SK-N-MC (cell line): ENCODE results near the gene PTPRN2.

Experiments used
- DNase-seq: peaks from one replicate; pipeline ENCODE4 v3.0.0-alpha.2; 2011; ENCODE audit warnings: low read depth, low spot score
- H3K27ac ChIP-seq: fragments of 200-600 bp; sonication (generic); 2 replicates; pipeline ENCODE4 v1.5.1; 2016; ENCODE audit warnings: mixed run types
- H3K36me3 ChIP-seq: fragments of 200-600 bp; sonication (generic); 2 replicates; pipeline ENCODE4 v1.6.1; 2017; ENCODE audit warnings: antibody characterized with exemption, low read length, mixed read lengths; ENCODE audit not compliant: insufficient read depth
- H3K4me3 ChIP-seq: fragments of 200-600 bp; sonication (generic); 2 replicates; pipeline ENCODE4 v1.5.1; 2016
- H3K9ac ChIP-seq: fragments of 200-600 bp; sonication (generic); 2 replicates; pipeline ENCODE4 v1.8.0; 2017; ENCODE audit warnings: mixed run types, mixed read lengths; ENCODE audit not compliant: insufficient read length
- H3K9me3 ChIP-seq: fragments of 200-600 bp; sonication (generic); 2 replicates; pipeline ENCODE4 v1.6.1; 2017; ENCODE audit warnings: low read depth, mild to moderate bottlenecking, antibody characterized with exemption, low read length, moderate library complexity, mixed read lengths
- EZH2 ChIP-seq: fragments of 200-600 bp; sonication (generic); IDR thresholded peaks from one replicate; pipeline ENCODE4 v1.6.1; 2017; ENCODE audit warnings: antibody characterized with exemption
- FOXP2 ChIP-seq: optimal IDR thresholded peaks from 2 replicates; pipeline ENCODE3; 2011; ENCODE audit warnings: mild to moderate bottlenecking, moderate library complexity; ENCODE audit not compliant: insufficient read depth; ENCODE audit errors: extremely low read length, control extremely low read depth
- POLR2AphosphoS5 ChIP-seq: IDR thresholded peaks from 2 replicates; pipeline ENCODE4 v1.6.1; 2012; ENCODE audit warnings: mild to moderate bottlenecking, low read depth, low read length, borderline replicate concordance

PTPRN2 gene

GRCh38 chr7:158606129-158606528, 18.5 kb upstream of the PTPRN2 start:
- Histone ChIP-seq H3K27ac (no peak overlapping the region), H3K9me3 (no peaks in the 10 kb centered on the region), H3K9ac (no peak overlapping the region), H3K4me3 (no peak overlapping the region), H3K36me3 (peaks cover 11% of the 10 kb centered on the region; the same call in 1 of the 2 replicates)
- TF ChIP-seq EZH2 (no peak), FOXP2 (no peak)
- no peak for DNase-seq

GRCh38 chr7:158603773-158604755, 16.4 kb upstream of the PTPRN2 start:
- H3K36me3 ChIP-seq, result peaks cover 11% of the 10 kb centered on the region; the same call in 1 of the 2 replicates
- no peak overlapping the region for H3K4me3 ChIP-seq
- H3K9ac ChIP-seq, result no peak overlapping the region
- no peaks in the 10 kb centered on the region for H3K9me3 ChIP-seq
- no peak for DNase-seq
- TF ChIP-seq FOXP2 (no peak), POLR2AphosphoS5 (no peak), EZH2 (no peak)
- H3K27ac ChIP-seq, result no peak overlapping the region

DNA sequence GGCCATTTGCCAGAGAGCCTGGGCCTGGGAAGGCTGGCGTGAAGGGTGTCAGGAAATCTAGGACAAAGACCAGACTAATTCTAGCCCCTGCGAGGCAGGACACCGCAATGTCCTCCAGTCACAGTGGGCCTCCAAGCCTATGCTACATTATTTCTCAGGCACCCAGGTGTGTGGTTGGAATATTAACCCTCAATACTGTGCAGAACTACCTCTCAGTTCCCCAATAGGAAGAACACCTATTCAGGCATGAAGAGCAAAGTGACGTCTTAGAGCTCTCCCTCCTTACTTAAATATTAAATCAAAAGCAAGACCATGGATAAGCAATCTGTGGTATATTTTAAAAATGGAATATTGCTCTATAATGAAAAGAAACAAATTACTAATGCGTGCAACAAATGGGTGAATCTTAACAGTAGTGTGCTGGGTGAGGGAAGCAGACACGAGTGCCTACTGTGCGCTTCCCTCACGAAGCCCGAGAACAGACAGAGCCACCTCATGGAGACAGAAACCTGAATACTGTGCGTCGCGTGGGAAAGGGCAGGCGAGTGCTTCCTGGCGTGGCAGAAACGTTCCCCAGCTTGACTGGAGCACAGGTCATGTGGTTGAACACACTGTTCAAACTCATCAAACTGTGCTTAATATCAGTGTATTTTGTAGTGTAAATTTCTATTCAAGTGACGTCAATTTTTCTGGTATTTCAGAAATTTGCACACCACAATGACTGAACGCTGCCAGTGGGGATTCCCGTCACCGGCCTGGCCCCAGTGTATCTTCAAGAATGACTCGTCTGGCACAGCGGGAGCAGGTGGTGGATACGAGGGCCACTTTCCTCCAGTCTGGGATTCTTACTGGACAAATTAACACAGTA, 15.5 kb upstream of the PTPRN2 start:
- Histone ChIP-seq H3K9ac (no peak overlapping the region), H3K36me3 (peaks cover 6% of the 10 kb centered on the region; the same call in 1 of the 2 replicates), H3K27ac (no peak overlapping the region), H3K4me3 (no peak overlapping the region), H3K9me3 (no peaks in the 10 kb centered on the region)
- no peak for TF ChIP-seq POLR2AphosphoS5
- TF ChIP-seq FOXP2, result no peak
- TF ChIP-seq EZH2, result no peak
- no peak for DNase-seq

- no peak for TF ChIP-seq FOXP2
- TF ChIP-seq EZH2, result no peak
- no peak for TF ChIP-seq POLR2AphosphoS5
- no peak for DNase-seq
- H3K36me3 ChIP-seq, result no peaks in the 10 kb centered on the region; the same call in 1 of the 2 replicates
- H3K27ac ChIP-seq, result no peak overlapping the region
- H3K4me3 ChIP-seq, result no peak overlapping the region
- H3K9ac ChIP-seq, result no peak overlapping the region
- no peaks in the 10 kb centered on the region for H3K9me3 ChIP-seq
Measured at GRCh38 chr7:158602041-158602440, 14.4 kb upstream of the PTPRN2 start.

DNA sequence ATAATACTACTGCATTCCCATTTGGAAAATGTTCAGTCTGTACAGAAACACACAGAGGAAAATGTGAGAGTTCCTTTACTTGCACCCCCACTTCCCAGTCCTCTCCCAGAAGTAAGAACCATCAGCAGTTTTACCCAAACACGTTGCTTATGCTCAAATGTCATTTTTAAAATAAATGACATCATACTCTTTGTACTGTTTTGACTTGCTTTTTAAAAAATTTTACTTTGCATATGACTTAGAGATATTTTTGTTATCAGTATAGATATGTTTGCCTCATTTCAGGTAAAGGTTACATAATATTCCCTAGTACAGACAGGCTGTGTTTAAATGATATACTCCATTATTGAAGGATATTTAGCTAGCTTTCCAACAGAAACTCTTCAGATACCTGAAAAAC, 13.5 kb upstream of the PTPRN2 start:
- TF ChIP-seq POLR2AphosphoS5, result no peak
- no peak for TF ChIP-seq FOXP2
- TF ChIP-seq EZH2, result no peak
- Histone ChIP-seq H3K27ac (no peak overlapping the region), H3K4me3 (no peak overlapping the region), H3K36me3 (no peaks in the 10 kb centered on the region), H3K9me3 (no peaks in the 10 kb centered on the region), H3K9ac (no peak overlapping the region)
- DNase-seq, result no peak

GRCh38 chr7:158596745-158597144, 9.1 kb upstream of the PTPRN2 start:
- H3K36me3 ChIP-seq, result no peaks in the 10 kb centered on the region
- TF ChIP-seq FOXP2, result no peak
- no peak for TF ChIP-seq EZH2
- TF ChIP-seq POLR2AphosphoS5, result no peak
- DNase-seq, result no peak
- no peak overlapping the region for H3K27ac ChIP-seq
- H3K9me3 ChIP-seq, result no peaks in the 10 kb centered on the region
- no peak overlapping the region for H3K4me3 ChIP-seq
- H3K9ac ChIP-seq, result no peak overlapping the region

DNA sequence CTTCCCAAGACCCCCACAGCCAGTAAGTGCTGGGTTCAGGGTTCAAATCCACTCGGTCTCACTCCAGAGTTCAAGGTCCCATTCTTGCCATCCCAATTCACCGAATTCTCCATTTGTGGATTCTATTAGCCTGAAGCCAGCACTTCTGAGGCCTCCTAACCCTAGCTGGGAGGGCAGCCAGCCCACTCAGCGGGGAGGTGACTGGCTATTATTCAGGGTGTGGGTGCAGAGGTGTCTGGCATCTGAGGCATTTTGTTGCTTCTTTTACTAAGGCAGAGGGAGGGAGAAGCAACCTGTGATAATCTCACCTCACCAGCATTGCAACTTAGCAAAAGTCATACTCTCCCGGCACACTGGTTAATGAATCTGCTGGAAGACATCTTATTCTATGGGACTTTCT, 8.7 kb upstream of the PTPRN2 start:
- no peak overlapping the region for H3K27ac ChIP-seq
- no peak overlapping the region for H3K9ac ChIP-seq
- H3K9me3 ChIP-seq, result no peaks in the 10 kb centered on the region
- no peaks in the 10 kb centered on the region for H3K36me3 ChIP-seq
- DNase-seq, result no peak
- TF ChIP-seq EZH2 (no peak), FOXP2 (no peak), POLR2AphosphoS5 (no peak)
- H3K4me3 ChIP-seq, result no peak overlapping the region

GRCh38 chr7:158595068-158595467, 7.4 kb upstream of the PTPRN2 start:
- no peak for DNase-seq
- Histone ChIP-seq H3K27ac (no peak overlapping the region), H3K4me3 (no peak overlapping the region), H3K9me3 (no peaks in the 10 kb centered on the region), H3K36me3 (no peaks in the 10 kb centered on the region), H3K9ac (no peak overlapping the region)
- no peak for TF ChIP-seq EZH2
- TF ChIP-seq POLR2AphosphoS5, result no peak
- no peak for TF ChIP-seq FOXP2
